Measurements from ENCODE around the gene CCDC14. TPM values are rescaled to one million over a fixed set of nuclear protein-coding genes. Genes with fewer than 3 reads are reported as not detected.

Gene CCDC14
- total and polyA plus RNA-seq, 2 experiments from 2014 or later: 52.5 to 113 TPM

- no peak for TF ChIP-seq ZNF462 (CRISPR knock-in tag; IDR thresholded peaks at IDR 0.05)
These were observed 19.9 kb downstream of the CCDC14 start (continued) for GRCh38 chr3:123941121-123941520.

- Mint-ChIP-seq H3K27me3 (ENCODE audit: insufficient read depth, low read depth, poor library complexity) (peaks cover 2% of the 10 kb centered on the region), H3K4me3 (no peak overlapping the region), H3K9me3 (no peaks in the 10 kb centered on the region), H3K4me1 (no peaks in the 10 kb centered on the region), H3K27ac (no peak overlapping the region), H3K36me3 (ENCODE audit: low read depth) (peaks cover 41% of the 10 kb centered on the region; the same call in 2 of the 3 replicates)
- H3K79me2 ChIP-seq (replicated peaks; ENCODE audit: insufficient read depth): no peaks in the 10 kb centered on the region
- ATAC-seq: no peak
- H4K20me1 ChIP-seq (replicated peaks; ENCODE audit: insufficient read depth): no peaks in the 10 kb centered on the region
- H2AFZ ChIP-seq: no peak overlapping the region
- H3K27me3 ChIP-seq (ENCODE audit: insufficient read depth): no peaks in the 10 kb centered on the region
- H3F3A ChIP-seq (replicated peaks; ENCODE audit: low read depth): no peaks in the 10 kb centered on the region
- H3K4me2 ChIP-seq: no peak overlapping the region
- H3K4me1 ChIP-seq (ENCODE audit: insufficient read depth): no peaks in the 10 kb centered on the region
- H3K36me3 ChIP-seq (ENCODE audit: insufficient read depth): peaks cover 23% of the 10 kb centered on the region; the same call in 1 of the 2 replicates
- no peak overlapping the region for H3K27ac ChIP-seq (ENCODE audit: low read depth)
- DNase-seq (ENCODE audit: low spot score): no peak
- no peak overlapping the region for H3K4me3 ChIP-seq
- H3K9me2 ChIP-seq (ENCODE audit: insufficient read depth): no peaks in the 10 kb centered on the region
- no peak for TF ChIP-seq EZH2 (IDR thresholded peaks at IDR 0.05; ENCODE audit: low read depth, unreplicated experiment)
- no peak for TF ChIP-seq JUNB (IDR thresholded peaks at IDR 0.05; ENCODE audit: unreplicated experiment)
- no peak for TF ChIP-seq POLR2AphosphoS5 (IDR thresholded peaks at IDR 0.05; ENCODE audit: low read depth)
- no peak for TF ChIP-seq STAT1 (IDR thresholded peaks at IDR 0.05; ENCODE audit: unreplicated experiment)
- no peak for TF ChIP-seq ZNF331 (CRISPR knock-in tag; IDR thresholded peaks at IDR 0.05; ENCODE audit: low read depth)
These were observed 21.3 kb downstream of the CCDC14 start for GRCh38 chr3:123939706-123940105.
